ENCODE data around the gene ARHGAP25.
A peak's percentile ranks its signal among the peaks of the same experiment; 100 is the strongest.
"Not testable (repeated sequence)": the region's sequence is repeated elsewhere in the genome, so short reads cannot be mapped to it uniquely, and the experiment has no call there.

ARHGAP25 gene

DNA sequence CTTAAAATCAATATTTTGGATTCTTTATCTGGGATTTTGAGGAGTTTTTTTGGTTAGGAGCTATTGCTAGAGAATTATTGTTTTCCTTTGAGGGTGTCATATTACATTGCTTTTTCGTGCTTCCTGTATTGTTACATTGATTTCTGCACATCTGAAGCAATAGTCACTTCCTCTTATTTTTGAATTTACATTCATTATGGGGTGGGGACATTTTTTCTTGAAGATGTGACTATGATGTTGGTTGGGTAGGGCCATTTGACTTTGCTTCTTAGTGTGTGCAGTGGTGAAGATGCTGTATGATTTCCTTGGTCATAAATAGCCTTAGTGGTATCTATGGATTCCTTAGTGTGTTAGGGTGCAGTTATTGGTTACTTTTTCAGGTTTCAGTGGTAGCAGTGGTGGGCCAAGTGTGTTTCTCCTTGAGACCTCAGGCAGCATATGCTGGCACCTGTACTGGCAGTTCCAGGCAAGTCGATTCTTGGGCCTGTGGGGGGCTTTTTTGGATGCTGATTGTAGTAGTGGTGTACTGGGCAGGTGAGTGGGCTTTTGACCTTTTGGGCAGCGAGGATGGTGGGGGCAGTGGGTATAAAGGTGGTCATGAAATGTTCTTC is 61.8 kb downstream of the ARHGAP25 start:
- no peak for DNase-seq (ENCODE audit: low read depth in 3 of 3)

DNA sequence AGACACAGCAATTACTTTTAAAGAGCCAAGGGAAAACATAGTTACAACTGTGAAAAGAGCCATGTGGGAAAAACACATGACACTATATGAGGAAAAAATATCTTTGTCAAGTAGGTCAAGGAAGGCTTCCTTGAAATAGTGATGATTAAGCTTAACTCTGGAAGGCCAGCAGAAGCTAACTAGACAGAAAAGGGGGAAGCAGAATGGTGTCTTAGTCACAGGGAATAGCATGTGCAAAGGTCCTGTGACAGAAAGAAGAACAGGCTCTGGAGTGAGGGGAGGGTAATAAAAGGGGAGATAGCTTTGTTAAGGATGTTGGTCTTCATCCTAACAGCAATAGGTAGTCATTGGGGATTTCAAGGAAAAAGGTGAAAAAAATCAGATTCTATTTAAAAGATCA is 64.0 kb downstream of the ARHGAP25 start:
- no peak for DNase-seq (ENCODE audit: low read depth in 3 of 3)

DNA sequence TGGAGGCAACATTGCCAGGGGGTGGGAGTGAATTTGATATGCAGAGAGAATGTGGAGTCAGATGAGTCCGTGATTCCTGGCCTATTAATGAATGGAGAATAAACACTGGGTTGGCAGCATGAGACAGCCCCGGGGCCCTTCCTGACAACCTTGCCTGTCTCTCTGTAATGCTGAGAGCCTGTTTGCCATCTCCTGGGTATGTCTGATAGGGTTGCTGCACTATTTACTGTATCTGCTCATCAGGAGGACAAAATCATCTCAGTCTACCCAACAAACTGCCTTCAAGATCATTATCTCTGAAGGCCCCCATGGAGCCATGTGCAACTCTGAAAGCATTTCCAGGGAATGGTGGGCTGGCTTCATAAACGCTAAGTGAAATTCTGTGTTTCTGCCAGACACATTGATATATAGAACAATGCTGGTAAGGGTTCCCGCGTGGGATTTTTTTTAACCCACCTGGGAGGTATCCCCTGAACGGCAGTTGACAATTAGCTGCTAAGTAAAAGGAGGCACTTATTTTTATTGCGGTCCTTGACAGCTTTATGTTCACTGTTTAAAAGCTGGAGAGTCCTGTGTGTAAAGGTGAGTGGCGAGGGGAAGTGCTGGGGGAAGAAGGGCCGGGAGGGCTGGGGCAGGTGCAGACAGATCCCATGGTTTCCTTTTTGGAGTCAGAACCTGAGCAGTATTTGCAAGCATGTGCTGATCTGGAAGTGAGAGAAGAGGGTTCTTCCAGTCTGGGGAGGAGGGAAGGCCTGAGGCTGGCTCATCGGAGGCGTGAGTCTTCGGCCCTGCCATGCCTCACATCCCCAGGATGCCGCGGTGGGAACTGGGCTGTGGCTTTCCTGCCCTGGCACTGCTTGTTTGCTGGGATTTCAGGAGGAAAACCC is 64.8 kb downstream of the ARHGAP25 start:
- DNase-seq (ENCODE audit: low read depth in 3 of 3): no peak

DNA sequence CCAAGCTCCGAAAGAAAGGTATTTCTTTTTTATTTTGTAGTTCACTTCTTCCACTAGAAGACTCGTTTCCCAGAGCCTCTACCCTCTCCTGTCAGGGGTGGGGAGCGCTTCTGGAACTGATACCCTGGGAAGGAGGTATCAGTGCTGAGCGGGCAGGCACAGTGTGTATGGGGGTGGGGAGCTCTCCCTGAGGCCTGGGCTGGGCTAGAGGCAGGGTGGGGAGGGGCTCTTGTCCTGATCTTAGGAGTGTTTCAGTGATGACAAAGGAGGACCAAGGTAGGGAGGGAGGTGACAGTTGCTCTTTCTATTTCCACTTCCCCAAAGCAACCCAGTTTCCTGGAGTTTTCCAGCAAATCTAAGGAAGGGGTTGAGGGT is 65.4 kb downstream of the ARHGAP25 start:
- DNase-seq (ENCODE audit: low read depth in 3 of 3): no peak

DNA sequence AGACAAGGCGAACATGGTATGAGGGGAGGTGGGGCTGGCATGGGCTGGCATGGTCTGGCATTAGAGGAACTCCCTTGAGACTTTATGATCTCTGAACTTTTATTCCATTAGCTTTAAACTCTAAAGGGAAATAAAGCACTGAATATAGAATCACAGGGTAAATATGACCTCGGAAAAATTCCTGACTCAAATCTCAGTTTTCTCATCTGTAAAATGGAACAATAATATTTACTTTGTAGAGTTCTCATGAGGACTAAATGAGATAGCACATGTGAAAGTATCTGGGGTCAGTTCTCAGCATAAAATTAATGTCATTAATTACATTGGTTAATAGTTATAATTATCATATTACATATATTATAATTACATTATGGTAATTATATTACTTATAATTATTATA is 65.9 kb downstream of the ARHGAP25 start:
- DNase-seq (ENCODE audit: low read depth in 3 of 3): no peak

DNA sequence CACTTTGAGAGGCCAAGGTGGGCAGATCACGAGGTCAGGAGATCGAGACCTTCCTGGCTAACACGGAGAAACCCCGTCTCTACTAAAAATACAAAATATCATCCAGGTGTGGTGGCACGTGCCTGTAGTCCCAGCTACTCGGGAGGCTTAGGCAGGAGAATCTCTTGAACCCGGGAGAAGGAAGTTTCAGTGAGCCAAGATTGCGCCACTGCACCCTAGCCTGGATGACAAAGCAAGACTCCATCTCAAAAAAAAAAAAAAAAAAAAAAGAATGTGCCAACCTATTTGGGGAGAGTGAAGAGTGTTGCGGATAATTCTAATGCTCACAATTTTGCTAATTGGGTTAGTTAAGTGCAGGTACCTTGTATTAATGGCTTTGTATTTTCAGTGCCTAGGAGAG is 67.5 kb downstream of the ARHGAP25 start:
- not testable (repeated sequence) for DNase-seq (ENCODE audit: low read depth in 3 of 3)

DNA sequence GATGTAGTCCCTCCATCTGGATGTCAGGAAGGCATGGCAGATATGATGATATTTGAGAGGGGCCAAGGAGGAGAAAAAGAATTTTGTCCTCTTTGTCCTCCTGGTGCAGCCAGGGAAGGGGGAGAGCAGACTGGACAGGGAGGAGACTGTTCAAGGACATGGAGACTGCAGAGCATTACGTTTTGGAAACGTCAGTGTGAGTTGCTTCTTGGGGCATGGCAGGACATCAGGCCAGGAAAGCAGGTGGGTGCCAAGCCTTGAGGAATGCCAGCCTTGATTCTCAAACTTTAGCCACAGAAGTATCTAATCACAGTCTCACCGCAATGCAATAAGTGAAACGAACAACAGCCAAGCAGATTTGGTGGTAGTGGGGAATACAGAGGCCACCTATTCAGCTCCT is 70.4 kb downstream of the ARHGAP25 start:
- DNase-seq (ENCODE audit: low read depth in 3 of 3): no peak

DNA sequence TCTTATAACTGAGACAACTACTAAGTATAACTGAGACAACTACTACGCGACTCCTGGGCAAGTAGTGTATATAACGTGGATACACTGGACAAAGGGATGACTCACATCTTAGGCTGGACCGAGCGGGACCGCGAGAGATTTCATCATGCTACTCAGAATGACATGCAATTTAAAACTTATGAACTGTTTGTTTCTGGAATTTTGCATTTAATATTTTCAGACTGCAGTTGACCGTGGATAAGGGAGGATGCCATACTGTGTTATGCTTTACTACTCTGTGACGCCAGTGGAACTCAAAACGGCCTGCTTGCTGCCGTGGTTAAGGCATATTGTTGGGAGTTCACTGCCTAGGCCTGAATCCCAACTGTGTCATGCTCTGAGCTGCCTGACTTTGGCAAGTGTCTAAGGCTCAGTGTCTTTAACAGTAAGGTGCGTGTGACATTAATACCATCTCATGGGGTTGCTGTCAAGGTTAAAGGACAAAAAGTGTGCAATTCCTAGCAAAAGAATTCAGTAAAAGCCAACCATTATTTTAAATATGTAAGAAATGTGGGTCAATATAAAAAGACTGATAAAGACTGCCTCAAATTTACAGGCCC is 72.0 kb downstream of the ARHGAP25 start:
- no peak for DNase-seq (ENCODE audit: low read depth in 3 of 3)

DNA sequence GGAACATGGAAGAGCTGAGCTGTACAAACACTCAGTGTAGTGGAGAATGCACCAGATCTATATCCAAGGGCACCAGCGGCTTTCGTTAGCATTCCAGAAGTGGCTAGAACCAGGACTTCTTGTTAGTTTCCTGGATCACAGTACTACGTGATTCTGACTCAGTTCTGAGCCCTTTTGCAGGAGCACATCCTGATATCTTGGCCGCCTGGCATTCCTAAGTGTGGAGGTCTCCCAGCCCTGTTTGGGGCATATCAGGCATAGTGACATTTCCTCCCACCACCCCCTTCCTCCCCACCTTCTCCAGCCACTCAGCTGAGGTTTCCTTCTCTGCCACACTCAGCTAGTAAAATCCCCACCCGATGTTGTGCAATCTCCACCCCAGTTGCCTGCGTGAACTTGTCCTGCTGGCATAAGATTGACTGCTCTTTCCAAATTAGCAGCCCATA is 73.2 kb downstream of the ARHGAP25 start:
- no peak for DNase-seq (ENCODE audit: low read depth in 3 of 3)

DNA sequence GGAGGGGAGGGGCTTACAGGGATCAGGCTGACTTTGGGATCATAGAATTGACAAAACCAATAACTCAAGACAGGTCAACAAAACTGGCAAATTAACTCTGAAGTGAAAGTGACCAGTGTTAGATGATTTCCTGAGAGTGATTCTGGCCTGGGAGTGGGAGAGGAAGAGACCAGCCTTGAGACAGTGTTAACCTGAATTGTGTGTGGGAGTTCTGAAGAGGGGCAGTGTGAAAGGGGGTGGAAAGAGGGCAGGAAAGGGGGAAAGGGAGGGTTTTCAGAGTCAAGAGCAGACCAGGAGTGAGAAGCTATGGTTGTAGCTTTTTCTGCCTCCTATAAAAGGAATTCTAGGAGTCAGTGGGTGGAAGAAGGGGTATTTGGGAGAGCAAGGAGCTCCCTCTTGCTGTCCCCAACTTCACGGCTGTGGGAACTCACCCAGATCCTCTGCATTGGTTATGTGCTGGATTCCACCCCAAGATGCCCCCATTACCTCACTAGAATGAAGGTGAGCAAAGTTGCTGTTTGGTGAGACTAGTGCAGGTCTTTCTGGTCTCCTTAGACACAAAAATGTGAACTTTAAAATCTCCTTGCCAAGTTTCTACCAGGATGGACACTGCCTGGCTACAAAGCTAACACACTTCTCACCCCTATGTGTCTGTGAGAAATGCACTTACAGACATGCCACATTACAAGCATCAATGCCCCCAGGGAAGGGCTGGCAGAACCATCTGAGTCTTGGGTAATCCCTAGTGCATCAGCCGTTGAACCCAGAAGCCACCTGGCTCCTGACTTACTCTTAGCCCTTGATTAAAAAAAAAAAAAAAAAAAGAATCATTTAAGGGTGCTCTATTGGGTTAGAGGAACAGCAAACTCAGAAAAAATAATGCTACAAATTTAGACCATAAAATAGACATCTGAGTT is 75.0 kb downstream of the ARHGAP25 start:
- DNase-seq (ENCODE audit: low read depth in 3 of 3): no peak

DNA sequence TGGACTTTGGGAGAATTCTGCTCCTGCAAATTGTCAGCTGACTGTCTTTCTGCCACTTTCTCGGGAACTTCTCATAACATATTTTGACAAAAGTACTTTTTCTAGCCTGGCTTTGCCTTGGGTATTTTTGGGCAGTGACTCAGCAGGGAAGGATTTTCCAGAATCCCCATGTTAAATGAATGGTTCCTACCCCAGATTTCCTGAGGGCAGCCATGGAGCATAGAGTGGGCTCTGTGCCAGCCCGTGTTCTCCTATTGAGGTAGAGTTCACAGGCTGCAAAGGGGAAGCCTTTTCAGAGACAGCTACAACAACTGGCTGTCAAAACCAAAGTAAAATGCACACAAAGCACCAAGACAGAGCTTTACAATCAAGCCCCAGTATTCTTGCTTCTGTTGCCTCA is 76.8 kb downstream of the ARHGAP25 start:
- no peak for DNase-seq (ENCODE audit: low read depth in 3 of 3)

DNA sequence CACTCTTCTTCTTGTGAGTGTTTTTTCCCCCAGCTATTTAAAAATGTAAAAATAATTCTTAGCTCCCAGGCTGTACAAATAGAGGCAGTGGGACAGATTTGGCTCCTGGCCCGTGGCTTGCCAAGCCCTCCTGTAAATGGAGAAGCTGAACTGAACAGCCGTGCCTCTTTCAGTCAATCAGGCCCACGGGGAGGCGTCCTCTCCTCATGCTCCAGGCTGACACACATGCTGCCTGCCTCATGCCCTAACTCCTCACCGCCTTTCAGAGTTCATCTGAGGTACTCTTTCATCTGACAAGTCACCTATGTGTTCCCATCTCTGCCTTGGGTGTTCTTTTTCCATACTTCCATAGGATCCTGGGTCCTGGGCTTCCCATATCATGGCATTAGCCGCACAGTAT is 77.6 kb downstream of the ARHGAP25 start:
- DNase-seq (ENCODE audit: low read depth in 3 of 3): no peak

DNA sequence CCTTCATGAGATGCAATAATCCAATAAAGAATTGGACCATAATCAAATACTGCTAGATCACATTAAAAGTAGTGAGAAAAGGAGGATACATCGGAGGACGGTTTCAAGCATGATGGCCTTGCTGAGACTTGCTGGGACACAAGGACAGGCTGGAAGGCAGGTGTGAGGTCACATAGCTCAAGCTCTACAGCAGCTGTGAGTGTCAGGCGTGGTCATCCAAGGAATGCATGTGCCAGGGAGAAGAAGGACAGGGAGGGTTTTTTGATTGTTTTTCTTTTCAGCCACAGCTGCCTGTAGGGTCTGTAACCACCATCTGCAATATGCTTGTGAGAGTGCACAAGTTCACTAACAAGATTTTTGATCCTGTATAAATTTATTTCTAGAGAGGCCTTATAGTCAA is 79.0 kb downstream of the ARHGAP25 start:
- no peak for DNase-seq (ENCODE audit: low read depth in 3 of 3)

DNA sequence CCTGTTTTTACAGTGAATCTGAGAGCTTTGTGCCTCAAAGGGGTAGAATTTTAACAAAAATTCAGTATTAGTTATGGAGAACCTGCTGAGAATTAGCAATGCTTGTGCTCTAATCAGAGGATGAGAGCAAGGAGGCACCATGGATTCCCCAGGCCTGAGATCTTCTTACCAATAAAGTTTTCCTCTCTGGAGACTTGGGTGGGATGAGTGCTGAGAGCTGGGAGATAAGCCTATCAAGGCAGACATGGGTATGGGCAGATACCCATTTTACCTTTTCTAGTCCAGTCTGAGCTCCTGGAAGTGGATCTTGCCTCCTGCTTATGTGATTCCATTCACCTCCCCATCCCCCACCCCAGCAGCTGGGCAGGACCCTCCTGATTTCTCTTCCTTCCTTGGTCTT is 82.7 kb downstream of the ARHGAP25 start:
- DNase-seq (ENCODE audit: low read depth in 3 of 3): no peak

DNA sequence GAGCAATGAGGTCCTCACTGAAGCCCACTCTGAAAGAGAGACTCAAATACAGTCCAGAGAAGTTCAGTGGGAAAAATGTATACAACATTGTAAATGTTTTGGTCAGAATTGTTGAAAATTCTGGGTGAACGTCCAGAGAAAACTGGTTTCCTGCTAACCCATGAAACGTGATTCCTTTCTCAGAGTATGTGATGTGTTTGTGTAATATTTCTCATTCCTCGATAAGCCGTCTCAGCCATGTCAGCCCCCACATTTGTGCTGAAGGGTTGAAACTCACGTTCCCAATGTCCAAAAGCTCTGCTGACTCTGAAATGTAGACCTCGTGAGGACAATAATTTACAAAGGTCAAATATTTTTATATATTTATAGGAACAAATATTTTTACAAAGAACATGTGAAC is 84.9 kb downstream of the ARHGAP25 start:
- no peak for DNase-seq (ENCODE audit: low read depth in 3 of 3)

DNA sequence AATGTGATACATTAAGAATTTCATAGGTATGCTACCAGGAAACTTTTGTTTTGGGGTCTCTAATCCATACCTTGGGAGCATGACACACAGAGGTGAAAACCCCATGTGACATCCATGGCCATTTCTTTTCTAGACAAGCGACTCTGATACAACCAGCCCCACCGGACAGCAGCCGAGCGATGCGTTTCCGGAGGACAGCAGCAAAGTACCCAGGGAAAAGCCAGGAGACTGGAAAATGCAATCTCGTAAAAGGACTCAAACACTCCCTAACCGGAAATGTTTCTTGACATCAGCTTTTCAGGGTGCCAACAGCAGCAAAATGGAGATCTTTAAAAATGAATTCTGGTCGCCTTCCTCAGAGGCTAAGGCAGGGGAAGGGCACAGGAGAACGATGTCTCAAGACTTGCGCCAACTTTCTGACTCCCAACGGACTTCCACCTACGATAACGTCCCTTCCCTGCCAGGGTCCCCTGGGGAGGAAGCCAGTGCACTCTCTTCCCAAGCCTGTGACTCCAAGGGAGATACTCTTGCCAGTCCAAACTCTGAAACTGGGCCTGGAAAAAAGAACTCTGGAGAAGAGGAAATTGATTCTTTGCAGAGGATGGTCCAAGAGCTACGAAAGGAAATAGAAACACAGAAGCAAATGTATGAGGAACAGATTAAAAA is 87.7 kb downstream of the ARHGAP25 start:
- no peak for DNase-seq (ENCODE audit: low read depth in 3 of 3)

DNA sequence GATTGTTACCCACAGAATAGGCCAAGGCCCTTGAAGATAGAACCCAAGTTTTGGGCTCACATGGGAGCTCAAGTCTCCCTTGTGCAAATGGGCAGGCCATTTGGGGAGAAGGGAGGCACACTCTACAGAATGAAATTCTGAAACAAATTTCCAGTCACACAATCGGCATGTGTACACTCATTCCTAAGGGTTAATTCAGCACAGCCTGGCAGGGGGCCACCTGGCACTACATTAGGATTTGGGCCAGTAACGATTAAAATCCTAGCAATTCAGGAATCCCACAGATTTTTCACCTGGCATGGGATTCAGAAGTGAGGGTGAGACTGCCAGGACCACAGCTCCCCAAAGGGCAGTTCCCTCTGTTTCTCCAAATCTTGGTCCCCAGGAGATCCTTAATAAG is 90.2 kb downstream of the ARHGAP25 start:
- no peak for DNase-seq (ENCODE audit: low read depth in 3 of 3)

DNA sequence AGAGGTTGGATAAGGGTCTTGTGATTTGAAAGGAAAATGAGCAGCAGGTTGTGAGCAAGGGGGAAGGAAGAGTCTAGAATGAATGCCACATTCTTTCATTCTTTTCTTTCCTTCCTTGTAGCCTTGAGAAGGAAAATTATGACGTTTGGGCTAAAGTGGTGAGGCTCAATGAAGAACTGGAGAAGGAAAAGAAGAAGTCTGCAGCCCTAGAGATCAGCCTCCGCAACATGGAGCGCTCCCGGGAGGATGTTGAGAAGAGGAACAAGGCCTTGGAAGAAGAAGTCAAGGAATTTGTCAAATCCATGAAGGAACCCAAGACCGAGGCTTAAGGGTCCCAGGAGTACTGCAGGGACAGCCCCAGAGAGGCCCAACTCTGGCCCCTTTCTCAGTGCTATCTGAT is 91.3 kb downstream of the ARHGAP25 start:
- DNase-seq (ENCODE audit: low read depth in 3 of 3): no peak

DNA sequence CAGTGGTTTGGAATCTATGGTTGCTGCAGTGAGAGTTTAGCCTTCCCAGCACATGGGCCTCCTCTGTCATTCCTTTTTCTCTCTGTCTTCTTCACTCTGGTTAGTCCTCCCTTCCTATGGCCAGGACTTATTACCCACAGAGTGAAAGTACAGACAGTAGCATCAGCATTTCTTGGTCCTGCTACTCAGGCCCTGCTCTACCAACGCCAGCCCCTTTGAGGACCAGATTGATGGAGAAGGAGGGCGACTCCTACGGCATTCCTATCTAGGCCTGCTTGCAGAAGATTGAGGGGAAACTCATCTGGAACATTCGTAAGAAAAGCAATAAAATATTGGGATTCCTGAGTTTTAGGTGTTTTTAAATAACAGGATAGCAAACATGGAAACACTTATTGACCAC is 93.1 kb downstream of the ARHGAP25 start:
- DNase-seq (ENCODE audit: low read depth in 3 of 3): no peak

DNA sequence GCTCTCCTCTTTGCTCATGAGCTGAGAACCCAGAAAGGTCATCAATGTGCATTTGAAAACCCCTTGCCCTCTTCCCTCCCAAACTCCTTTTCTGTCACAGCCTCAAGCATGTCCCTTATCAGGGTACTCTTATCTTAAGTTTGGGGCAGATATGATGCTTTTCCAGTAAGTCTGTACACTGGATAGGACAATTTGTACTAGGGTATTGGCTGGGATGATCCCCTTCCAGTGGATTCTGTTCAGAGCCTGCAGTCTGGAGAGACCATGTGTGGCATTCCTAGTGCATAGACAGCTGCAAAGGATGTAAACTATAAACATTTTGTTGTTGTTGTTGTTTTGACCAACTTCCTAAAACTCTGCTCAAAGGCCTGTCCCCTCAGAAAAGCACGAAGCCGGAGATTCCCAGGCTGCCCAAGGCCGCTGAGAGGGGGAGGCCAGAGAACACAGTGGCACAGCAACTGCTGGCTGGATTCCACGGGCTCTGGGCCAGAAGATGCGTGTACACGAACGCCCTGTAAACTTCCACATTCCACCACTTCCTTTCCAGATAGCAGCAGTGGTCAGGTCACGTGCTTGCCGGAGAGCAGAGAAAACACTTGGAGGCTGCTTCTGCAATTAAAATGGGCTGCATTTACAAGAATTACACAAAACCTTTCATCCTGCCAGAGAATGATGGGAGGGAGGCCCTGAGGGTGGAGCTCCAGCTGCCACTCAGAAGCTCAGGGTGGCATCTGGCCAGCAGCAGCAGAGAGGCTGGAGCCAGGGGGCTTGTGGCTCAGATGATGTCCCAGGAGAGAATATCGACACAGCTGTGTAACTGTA is 94.5 kb downstream of the ARHGAP25 start:
- peak; percentile 26 to 36 (median 34) for DNase-seq (ENCODE audit: low read depth in 3 of 3)

DNA sequence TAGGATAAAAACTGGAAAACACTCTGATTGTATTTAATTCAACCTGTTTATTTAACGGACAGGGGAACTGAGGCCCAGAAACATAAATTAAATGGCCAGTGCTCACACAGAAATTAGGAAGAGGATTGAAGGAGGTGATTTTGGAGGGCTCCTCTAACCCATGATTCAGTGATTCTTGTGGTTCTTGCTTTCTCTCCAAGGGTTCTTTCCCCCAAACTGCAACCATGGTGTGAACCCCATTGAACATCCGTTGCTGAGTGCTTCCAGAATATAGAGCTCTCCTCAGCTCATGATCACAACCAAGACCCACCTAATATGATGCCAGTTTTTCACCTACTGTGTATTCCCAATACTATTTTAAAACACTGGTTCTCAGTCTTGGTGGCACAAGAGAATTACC is 95.1 kb downstream of the ARHGAP25 start:
- DNase-seq (ENCODE audit: low read depth in 3 of 3): no peak
